ENCODE measurements around the gene GIPC1. TPM values are rescaled to one million over a fixed set of nuclear protein-coding genes. Genes with fewer than 3 reads are reported as not detected.

The GIPC1 gene
- polyA plus RNA-seq, 4 donors: 69.6 to 117 (median 91.1) TPM

DNA sequence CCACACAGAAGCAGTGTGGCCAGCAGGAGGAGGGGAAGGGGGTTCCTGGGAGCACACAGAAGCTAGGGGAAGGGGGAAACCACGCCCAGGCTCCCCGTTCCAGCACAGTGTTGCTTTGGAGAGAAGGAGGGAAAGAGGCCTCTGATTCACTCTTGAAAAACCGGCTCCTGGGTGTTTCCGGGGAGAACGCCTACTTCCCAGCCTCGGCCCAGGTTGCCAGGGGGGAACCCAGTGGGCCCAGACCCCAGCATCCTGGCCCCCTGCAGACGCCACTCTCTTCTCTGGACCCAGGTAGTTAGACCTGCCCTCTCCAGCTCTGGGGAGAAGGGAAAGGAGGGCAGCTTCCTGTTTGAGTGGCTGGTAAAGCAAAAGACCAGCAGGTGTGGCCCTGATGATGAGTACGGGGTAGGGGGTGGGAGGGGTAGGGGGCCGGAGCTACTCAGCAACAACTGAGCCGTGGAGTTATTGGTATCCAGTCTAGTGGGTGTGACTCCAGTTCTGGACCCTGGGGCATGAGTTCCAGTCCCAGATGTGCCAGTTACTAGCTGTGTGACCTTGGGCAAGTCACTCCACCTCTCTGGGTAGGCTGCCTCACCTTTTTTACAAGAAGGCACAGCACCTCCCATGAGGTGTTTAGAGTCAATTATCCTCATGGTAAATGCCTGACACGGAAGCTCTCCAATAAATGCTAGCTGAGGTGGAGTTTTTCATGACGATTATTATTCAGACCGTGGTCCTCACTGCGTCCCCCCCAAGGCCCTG, 836 bp downstream of the GIPC1 start:
- no peak for DNase-seq (ENCODE audit: low read depth in 4 of 4, low spot score in 2 of 4)

DNA sequence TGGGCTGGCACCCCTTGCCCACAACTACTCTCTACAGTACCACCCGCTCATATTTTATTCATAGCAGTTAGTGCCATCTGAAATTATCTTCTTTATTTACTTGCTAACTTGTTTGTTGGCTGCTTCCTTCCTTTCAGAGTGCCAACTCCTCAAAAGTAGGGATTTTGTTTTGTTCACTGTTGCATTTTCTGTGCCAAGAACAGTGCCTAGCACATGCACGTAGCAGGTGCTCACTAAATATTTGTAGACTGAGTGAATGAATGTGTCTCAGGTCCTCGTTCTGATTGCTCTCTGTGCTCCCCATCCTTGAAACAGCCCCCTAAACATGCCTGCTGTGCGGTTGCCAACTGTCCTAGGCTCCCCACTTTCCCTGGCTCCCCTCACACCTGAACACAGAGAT, 1.5 kb downstream of the GIPC1 start:
- no peak for DNase-seq (ENCODE audit: low read depth in 4 of 4, low spot score in 2 of 4)

DNA sequence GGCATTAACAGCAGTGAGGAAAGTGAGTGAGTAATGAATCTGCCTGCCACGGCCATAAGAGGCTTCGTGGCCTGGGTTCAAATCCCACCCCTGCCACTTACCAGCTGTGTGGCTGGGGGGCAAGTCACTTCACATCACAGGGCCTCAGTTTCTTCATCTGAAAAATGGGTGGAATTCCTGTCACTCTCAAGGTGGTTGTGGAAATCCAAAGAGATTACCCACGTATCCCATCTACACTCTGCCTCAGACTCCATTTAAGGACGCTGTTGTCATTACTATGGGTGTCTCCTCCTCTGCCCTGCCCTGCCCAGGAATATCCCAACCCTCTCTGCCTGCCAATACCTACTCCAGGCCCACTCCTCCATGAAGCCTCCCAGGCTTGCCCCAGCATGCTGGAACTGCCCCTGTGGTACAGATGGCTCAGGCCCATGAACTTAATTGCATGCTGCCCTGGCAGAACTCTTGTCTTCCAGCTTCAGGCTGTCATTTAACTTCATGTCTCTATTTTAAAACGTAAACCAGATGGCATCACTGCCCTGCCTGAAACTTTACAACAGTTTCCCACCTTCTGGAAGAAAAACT, 3.1 kb downstream of the GIPC1 start:
- DNase-seq (ENCODE audit: low read depth in 4 of 4, low spot score in 2 of 4): no peak

GRCh38 chr19:14487370-14488125, 8.4 kb downstream of the GIPC1 start:
- DNase-seq (ENCODE audit: low read depth in 4 of 4, low spot score in 2 of 4): no peak

- no peak for DNase-seq (ENCODE audit: low read depth in 4 of 4, low spot score in 2 of 4)
Observed at GRCh38 chr19:14482172-14482941, 13.6 kb downstream of the GIPC1 start.

DNA sequence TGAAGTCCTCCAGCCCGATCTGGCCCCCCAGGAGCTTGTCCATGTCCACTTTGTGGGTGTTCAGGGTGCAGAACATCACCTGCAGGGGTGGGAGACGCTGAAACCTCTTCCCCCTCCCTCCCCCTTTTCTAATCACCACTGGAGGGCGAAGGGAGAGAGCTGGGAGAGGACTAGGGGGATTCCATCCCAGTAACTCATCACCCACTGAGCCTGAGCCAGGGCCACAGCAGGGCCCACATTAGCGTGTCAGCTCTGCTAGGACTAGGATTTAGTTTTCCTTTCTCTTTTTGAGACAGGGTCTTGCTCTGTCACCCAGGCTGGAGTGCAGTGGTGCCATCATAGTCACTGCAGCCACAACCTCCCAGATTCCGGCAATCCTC, 15.2 kb downstream of the GIPC1 start:
- DNase-seq (ENCODE audit: low read depth in 4 of 4, low spot score in 2 of 4): no peak

DNA sequence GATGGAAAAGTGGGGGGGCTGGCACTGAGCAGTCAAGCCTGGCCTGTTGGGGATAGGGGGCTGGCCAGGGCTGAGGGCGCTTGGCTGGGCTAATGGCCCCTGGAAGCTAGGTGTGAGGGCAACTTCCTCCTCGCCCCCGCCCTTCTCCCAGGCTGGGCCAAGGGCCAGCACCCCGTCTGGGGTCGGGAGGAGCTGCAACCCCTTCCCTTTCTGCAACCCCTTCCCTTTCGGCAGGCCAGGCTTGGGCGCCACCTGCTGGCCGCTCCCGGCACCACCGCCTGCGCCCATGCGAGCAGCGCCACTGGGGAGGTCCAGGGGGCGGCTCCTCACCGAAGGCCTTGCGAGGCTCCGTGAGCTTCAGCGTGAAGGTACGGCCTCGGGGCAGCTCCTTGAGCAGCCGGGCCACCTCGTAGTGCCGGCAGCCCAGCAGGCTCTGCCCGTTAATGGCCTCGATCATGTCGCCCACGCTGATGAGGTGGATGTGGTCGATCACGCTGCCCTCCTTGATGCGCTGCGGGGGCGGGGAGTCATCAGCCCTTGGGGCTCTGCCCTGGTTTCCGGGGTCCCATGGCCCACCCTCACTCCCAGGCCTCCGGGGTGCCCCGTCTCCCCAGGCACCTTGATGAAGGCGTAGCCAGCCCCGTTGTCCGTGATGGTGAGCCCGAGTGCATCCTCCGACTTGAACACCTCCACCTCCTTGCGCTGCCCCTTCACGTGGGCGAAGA, 15.8 kb downstream of the GIPC1 start:
- DNase-seq (ENCODE audit: low read depth in 4 of 4, low spot score in 2 of 4): no peak

DNA sequence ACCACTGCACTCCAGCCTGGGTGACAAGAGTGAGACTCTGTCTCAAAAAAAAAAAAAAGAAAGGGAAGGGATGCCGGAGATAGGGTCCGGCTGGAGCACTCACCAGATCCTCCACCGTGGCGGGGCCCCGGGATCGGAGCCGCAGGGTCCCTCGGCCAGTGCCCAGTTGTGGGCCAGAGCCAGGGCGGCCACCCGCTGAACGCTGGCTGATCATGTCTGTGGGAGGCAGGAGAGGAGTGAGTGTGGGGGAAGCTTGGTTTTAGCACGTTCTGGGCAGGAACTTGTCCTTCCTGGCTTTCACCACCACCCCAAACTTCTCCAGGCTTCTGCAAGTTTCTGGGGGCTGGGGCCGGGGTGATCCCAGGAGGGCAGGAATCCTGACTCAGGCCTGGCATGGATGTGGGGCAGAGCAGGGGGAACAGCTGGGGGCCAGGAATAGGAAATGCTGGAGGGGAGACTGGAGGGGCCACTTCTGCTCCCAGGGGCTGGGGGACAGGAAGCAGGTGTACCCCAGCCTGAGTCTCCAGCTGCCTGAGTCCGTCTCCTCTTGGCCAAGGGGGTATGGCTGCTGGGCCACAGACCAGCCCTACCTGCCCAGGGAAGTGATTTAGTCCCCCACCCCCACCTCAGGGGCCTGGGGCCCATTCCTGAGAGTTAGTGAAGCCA, 16.5 kb downstream of the GIPC1 start:
- DNase-seq (ENCODE audit: low read depth in 4 of 4, low spot score in 2 of 4): no peak

DNA sequence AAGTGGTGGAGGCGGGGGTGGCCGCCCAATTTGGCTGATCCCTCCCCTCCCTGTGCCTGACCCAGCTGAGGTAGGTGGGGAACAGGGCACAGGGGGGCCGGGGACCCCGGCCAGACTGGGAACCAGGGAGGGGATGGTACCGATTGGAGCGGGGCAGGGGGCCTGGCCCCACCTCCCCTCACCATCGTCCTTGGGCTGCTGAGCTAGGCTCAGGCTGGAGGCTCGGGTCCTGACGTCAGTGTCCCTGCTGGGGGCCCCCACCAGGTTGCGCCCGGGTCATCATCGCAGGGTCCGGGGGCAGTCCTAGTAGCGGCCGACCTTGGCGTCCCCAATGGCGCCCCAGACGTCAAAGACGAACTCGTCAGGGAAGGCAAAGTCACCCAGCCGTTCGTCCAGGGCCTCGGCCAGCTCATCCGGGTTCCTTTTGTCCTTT, 17.8 kb downstream of the GIPC1 start:
- DNase-seq (ENCODE audit: low read depth in 4 of 4, low spot score in 2 of 4): no peak

GRCh38 chr19:14477418-14478112, 18.4 kb downstream of the GIPC1 start:
- DNase-seq (ENCODE audit: low read depth in 4 of 4, low spot score in 2 of 4): peak in 2 of 4 donors; percentile 68 to 70

- no peak for DNase-seq (ENCODE audit: low read depth in 4 of 4, low spot score in 2 of 4)
Observed at GRCh38 chr19:14476673-14477401, 19.1 kb downstream of the GIPC1 start.

DNA sequence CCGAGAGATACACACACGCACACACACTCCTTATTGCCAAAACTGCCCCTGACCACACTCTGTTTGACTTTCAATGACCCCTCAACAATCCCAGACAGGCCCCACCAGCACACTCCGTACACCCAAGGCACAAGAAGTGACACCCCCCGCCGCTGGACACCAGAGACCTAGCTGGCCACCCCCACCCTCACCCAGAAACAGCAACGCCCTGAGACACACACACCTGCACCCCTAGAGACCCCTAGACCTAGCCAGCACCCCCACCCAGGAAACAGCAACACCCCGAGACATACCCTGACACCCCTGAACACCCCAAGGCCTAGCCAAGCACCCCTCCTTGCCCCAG, 19.6 kb downstream of the GIPC1 start:
- DNase-seq (ENCODE audit: low read depth in 4 of 4, low spot score in 2 of 4): no peak

GRCh38 chr19:14475251-14476073, 20.5 kb downstream of the GIPC1 start, which contains the start of gene PTGER1:
Gene PTGER1 (minus strand): TSS chr19:14475354. CDS start chr19:14474320, 1,034 bp downstream.
- DNase-seq (ENCODE audit: low read depth in 4 of 4, low spot score in 2 of 4): no peak

GRCh38 chr19:14474827-14475226, 21.1 kb downstream of the GIPC1 start:
- DNase-seq (ENCODE audit: low read depth in 4 of 4, low spot score in 2 of 4): no peak

DNA sequence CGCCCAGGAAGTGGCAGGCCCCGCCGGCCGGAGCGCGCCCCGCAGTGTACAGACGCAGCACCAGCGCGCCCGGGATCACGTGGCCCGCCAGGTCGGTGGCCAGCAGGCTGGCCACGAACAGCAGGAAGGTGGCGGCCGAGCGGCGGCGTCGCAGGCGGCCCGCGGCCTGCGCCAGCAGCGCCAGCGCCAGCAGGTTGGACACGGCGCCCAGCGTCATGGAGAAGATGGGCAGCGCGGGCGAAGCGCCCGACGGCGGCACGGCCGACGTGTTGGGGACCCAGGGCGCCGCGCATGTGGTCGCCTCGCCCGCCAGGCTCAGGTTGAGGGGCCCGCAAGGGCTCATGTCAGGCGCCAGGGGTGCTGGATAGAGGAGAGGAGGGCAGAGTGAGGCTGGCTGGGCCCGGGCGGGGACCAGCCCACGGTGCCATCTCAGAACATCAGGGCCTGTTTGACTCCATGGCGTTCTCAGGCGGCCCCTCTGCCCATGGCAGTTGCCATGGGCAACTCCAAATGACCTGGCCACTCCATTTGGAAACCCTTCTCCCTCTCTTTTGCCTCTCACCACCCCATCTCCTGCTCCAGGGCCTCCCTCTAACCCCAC, 21.8 kb downstream of the GIPC1 start:
- no peak for DNase-seq (ENCODE audit: low read depth in 4 of 4, low spot score in 2 of 4)

- DNase-seq (ENCODE audit: low read depth in 4 of 4, low spot score in 2 of 4): no peak
Observed at GRCh38 chr19:14473073-14473977, 22.6 kb downstream of the GIPC1 start.

Measured in left renal cortex interstitium (tissue), 4 donors.